Measurements from ENCODE around the gene TPT1.

DNA sequence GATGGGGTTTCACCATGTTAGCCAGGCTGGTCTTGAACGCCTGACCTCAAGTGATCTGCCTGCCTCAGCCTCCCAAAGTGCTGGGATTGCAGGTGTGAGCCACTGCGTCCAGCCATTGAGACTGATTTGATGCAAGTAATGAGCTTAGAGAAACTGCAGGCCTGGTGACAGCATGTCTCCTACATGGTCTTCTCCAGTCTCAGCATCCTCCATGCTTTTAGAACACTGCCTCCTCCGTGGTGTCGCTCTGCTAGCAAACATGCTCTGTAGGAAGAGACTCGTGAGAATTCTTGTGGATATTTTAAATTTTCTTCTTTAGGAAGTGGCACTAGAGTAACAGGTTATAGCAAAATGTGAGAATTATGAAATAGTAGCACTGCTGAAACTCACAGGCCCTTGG lies 37.1 kb downstream of the TPT1 start:
- TF ChIP-seq, protein P1, sequence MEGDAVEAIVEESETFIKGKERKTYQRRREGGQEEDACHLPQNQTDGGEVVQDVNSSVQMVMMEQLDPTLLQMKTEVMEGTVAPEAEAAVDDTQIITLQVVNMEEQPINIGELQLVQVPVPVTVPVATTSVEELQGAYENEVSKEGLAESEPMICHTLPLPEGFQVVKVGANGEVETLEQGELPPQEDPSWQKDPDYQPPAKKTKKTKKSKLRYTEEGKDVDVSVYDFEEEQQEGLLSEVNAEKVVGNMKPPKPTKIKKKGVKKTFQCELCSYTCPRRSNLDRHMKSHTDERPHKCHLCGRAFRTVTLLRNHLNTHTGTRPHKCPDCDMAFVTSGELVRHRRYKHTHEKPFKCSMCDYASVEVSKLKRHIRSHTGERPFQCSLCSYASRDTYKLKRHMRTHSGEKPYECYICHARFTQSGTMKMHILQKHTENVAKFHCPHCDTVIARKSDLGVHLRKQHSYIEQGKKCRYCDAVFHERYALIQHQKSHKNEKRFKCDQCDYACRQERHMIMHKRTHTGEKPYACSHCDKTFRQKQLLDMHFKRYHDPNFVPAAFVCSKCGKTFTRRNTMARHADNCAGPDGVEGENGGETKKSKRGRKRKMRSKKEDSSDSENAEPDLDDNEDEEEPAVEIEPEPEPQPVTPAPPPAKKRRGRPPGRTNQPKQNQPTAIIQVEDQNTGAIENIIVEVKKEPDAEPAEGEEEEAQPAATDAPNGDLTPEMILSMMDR (IDR thresholded peaks at IDR 0.05; ENCODE audit: low read depth, low read length): no peak
- TF ChIP-seq EZH2phosphoT487 (IDR thresholded peaks at IDR 0.05; ENCODE audit: low read depth): no peak

Data from OCI-LY3 (cell line).